HL-60 (cell line): Measurements from ENCODE around the gene ARIH1.

Source experiments
- CTCF ChIP-seq: IDR thresholded peaks from one replicate; pipeline ENCODE4 v1.5.1; 2011; ENCODE audit warnings: low read length, control low read depth, inconsistent platforms; ENCODE audit not compliant: insufficient read depth
- POLR2AphosphoS5 ChIP-seq: IDR thresholded peaks from 2 replicates; pipeline ENCODE4 v1.6.1; 2012; ENCODE audit warnings: low read depth
- REST ChIP-seq: IDR thresholded peaks from 2 replicates; pipeline ENCODE4 v1.6.1; 2012; ENCODE audit warnings: low read depth; ENCODE audit not compliant: insufficient replicate concordance

GRCh38 chr15:72502220-72502809, 28.2 kb downstream of the ARIH1 start:
- TF ChIP-seq CTCF (no peak), POLR2AphosphoS5 (no peak), REST (no peak)
